ENCODE results near the gene ANKRD45.
"Not testable (repeated sequence)": the region's sequence is repeated elsewhere in the genome, so short reads cannot be mapped to it uniquely, and the experiment has no call there.

ANKRD45 gene

DNA sequence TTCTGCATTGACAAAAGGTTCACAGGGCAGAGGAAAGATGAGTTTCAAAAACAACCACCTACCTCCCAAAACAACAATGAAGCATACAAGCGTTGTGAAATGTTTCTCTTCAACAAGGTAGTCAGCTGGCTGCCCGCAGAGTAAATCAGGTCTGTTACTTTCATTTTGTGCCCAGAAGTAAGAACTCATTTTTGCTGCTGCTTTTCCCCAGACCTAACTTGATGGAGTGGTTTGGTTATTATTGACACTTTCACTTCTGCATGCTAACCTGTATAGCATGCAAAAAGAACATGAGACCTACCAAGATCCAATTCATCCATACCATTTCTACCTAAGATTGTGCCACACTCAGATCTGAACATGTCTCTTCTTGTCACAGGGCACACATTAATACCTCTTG is 68.1 kb downstream of the ANKRD45 start:
- Histone ChIP-seq H3K4me1 (no peaks in the 10 kb centered on the region), H3K27me3 (peaks cover 16% of the 10 kb centered on the region), H3K36me3 (no peaks in the 10 kb centered on the region), H3K9me3 (no peaks in the 10 kb centered on the region), H3K4me3 (ENCODE audit: low read depth, low read length) (no peak overlapping the region)
- TF ChIP-seq, protein P1, sequence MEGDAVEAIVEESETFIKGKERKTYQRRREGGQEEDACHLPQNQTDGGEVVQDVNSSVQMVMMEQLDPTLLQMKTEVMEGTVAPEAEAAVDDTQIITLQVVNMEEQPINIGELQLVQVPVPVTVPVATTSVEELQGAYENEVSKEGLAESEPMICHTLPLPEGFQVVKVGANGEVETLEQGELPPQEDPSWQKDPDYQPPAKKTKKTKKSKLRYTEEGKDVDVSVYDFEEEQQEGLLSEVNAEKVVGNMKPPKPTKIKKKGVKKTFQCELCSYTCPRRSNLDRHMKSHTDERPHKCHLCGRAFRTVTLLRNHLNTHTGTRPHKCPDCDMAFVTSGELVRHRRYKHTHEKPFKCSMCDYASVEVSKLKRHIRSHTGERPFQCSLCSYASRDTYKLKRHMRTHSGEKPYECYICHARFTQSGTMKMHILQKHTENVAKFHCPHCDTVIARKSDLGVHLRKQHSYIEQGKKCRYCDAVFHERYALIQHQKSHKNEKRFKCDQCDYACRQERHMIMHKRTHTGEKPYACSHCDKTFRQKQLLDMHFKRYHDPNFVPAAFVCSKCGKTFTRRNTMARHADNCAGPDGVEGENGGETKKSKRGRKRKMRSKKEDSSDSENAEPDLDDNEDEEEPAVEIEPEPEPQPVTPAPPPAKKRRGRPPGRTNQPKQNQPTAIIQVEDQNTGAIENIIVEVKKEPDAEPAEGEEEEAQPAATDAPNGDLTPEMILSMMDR (IDR thresholded peaks at IDR 0.05; ENCODE audit: low read depth, low read length): no peak
- DNase-seq: no peak

DNA sequence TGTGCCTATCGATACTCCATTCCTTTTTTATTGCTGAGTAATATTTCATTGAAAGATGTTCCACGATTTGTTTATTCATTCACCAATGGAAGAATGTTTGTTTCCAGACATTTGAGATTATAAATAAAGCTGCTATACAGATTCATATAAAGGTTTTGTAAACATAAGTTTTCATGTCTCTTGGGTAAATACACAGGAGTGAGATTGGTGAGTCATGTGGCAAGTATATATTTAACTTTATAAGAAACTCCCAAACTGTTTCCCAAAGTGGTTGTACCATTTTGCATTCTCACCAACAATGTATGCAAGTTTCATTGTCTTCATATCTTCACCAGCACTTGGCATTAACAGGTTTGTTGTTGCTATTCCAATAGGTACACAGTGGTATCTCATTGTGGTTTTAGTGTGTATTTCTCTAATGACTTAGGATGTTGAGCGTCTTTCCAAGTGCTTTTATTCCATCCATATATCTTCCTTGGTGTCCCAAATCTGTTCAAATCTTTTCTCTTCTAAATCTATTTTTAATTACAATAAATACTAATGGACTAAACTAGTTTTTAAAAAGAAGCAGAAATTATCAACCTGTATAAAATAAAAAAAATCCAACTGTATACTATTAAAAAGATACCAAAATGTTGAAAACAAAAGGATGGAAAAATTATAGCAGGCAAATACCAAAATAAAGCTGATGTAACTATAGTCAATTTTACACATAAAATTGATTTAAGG is 73.4 kb downstream of the ANKRD45 start:
- H3K27me3 ChIP-seq: peaks cover 11% of the 10 kb centered on the region
- TF ChIP-seq, protein P1 (IDR thresholded peaks at IDR 0.05; ENCODE audit: low read depth, low read length): no peak
- no peak for DNase-seq
- no peaks in the 10 kb centered on the region for H3K4me1 ChIP-seq
- H3K9me3 ChIP-seq: no peaks in the 10 kb centered on the region
- no peaks in the 10 kb centered on the region for H3K36me3 ChIP-seq
- no peak overlapping the region for H3K4me3 ChIP-seq (ENCODE audit: low read depth, low read length)

DNA sequence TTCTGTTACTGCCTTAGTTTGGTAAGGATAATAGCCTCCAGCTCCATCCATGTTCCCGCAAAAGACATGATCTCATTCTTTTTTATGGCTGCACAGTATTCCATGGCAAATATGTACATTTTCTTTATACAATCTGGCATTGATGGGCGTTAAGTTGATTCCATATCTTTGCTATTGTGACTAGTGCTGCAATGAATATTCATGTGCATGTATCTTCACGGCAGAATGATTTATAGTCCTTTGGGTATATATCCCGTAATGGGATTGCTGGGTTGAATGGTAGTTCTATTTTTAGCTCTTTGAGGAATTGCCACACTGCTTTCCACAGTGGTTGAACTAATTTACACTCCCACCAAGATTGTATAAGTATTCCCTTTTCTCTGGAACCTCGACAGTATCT is 78.5 kb downstream of the ANKRD45 start:
- H3K27me3 ChIP-seq; H3K4me1 ChIP-seq; DNase-seq; H3K9me3 ChIP-seq; H3K4me3 ChIP-seq (ENCODE audit: low read depth, low read length); H3K36me3 ChIP-seq: not testable (repeated sequence)

DNA sequence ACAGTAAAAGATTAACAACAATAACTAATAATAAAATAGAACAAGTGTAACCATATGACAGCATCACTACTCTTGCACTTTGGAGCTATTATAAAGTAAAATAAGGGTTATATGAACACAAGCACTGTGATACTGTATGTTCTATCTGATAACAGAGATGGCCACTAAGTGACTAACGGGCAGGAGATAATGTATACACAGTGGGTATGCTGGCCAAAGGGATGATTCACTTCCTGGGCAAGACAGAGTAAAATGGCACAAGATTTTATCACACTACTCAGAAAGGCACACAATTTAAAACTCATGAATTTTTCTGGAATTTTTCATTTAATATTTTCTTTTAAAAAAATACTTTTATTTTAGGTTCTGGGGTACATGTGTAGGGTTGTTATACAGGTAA is 79.1 kb downstream of the ANKRD45 start:
- TF ChIP-seq, protein P1 (IDR thresholded peaks at IDR 0.05; ENCODE audit: low read depth, low read length): no peak
- H3K36me3 ChIP-seq: no peaks in the 10 kb centered on the region
- no peak for DNase-seq
- no peaks in the 10 kb centered on the region for H3K4me1 ChIP-seq
- no peaks in the 10 kb centered on the region for H3K9me3 ChIP-seq
- H3K4me3 ChIP-seq (ENCODE audit: low read depth, low read length): no peak overlapping the region
- 0 out of 2 replicates have a peak, but pooled peaks cover 2% of the 10 kb centered on the region for H3K27me3 ChIP-seq

DNA sequence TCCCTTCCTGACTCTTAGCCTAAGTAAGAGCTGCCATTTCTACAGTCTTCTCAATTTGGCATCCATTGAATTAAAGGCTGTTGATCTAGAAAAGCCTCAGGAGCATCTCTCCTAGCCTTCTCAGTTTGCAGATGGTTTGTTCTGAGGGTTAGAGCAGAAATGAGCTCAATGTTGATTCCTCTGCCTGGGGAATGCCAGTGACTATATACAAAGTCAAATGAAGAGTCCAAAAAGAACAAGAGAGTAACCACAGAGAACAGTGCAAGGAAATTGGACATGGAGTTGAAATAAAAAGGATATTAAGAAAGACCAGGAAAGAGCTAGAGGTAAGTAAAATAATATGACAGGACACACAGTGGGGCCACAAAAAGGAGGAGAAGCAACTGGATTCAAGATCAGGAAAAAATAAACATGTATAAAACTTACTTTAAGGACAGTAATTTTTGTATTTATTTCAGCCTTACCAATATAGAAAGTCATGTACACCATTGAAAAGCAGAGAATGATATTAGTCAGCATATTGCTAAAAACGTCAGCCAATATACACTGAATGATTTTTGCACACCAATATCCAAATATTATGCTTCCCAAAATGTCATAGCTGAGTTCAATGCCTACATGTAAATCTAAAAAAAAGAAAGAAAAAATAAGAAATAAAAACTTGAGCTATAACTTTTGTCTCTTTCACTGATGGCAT is 88.1 kb downstream of the ANKRD45 start:
- no peak overlapping the region for H3K4me3 ChIP-seq (ENCODE audit: low read depth, low read length)
- DNase-seq: no peak
- H3K9me3 ChIP-seq: no peaks in the 10 kb centered on the region
- TF ChIP-seq, protein P1 (IDR thresholded peaks at IDR 0.05; ENCODE audit: low read depth, low read length): no peak
- H3K4me1 ChIP-seq: no peaks in the 10 kb centered on the region
- no peaks in the 10 kb centered on the region for H3K36me3 ChIP-seq
- peaks cover 48% of the 10 kb centered on the region for H3K27me3 ChIP-seq

DNA sequence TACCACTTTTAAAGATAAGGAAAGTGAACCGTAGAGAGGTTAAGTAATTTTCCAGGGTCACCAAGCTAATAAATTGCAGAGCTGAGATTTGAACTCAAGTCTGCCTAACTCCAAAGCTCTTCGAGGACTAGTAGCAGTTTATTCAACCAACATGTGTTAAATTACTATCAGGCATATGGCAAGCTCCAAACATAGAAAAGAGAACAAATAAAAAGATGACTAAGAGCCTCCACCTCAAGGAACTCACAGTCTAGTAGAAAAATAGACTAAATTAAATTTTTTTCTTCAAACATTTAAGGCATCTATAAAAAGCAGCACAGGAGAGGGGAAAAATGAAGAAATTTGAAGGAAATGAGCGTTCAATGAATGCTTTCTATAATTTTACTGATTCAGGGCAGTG is 89.0 kb downstream of the ANKRD45 start:
- H3K4me3 ChIP-seq (ENCODE audit: low read depth, low read length): no peak overlapping the region
- H3K36me3 ChIP-seq: no peaks in the 10 kb centered on the region
- no peaks in the 10 kb centered on the region for H3K4me1 ChIP-seq
- TF ChIP-seq, protein P1 (IDR thresholded peaks at IDR 0.05; ENCODE audit: low read depth, low read length): no peak
- H3K9me3 ChIP-seq: no peaks in the 10 kb centered on the region
- DNase-seq: no peak
- peaks cover 55% of the 10 kb centered on the region for H3K27me3 ChIP-seq
